ENCODE data around the gene FYB1.

DNA sequence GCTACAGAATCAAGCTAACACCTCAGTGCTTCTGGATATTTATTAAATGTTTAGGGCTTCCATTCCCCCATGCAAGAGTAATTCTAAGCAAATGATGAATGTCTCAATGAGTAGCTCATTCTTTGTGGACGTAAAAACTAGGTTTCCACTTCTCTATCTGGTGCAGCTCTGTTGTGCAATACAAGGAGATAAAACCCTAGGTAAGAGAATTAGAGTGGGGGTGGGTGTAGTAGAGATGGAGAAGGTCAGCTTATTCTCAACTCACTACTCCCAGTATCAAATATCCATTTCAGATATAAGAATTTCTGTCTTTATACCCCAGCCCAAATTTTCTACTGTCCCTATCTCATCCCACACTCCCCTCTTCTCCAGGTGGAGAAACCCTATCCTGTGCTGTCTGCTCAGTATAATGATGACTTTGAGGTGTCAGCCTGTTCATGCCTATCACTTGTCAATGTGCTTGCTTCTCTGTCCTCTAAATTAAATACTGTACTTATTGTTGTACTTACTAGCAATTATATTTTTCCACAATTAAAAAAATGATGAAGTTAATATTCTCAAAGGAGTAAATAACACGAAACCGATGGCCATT, 4.3 kb upstream of the FYB1 start:
- TF ChIP-seq, protein P1, sequence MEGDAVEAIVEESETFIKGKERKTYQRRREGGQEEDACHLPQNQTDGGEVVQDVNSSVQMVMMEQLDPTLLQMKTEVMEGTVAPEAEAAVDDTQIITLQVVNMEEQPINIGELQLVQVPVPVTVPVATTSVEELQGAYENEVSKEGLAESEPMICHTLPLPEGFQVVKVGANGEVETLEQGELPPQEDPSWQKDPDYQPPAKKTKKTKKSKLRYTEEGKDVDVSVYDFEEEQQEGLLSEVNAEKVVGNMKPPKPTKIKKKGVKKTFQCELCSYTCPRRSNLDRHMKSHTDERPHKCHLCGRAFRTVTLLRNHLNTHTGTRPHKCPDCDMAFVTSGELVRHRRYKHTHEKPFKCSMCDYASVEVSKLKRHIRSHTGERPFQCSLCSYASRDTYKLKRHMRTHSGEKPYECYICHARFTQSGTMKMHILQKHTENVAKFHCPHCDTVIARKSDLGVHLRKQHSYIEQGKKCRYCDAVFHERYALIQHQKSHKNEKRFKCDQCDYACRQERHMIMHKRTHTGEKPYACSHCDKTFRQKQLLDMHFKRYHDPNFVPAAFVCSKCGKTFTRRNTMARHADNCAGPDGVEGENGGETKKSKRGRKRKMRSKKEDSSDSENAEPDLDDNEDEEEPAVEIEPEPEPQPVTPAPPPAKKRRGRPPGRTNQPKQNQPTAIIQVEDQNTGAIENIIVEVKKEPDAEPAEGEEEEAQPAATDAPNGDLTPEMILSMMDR (IDR thresholded peaks at IDR 0.05), result no peak
- TF ChIP-seq, protein P2, sequence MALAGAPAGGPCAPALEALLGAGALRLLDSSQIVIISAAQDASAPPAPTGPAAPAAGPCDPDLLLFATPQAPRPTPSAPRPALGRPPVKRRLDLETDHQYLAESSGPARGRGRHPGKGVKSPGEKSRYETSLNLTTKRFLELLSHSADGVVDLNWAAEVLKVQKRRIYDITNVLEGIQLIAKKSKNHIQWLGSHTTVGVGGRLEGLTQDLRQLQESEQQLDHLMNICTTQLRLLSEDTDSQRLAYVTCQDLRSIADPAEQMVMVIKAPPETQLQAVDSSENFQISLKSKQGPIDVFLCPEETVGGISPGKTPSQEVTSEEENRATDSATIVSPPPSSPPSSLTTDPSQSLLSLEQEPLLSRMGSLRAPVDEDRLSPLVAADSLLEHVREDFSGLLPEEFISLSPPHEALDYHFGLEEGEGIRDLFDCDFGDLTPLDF (CRISPR knock-in tag; IDR thresholded peaks at IDR 0.05), result no peak
- no peak for TF ChIP-seq NR3C1 (CRISPR knock-in tag; conservative IDR thresholded peaks at IDR 0.05; ENCODE audit: low read depth)
- TF ChIP-seq SP1 (CRISPR knock-in tag; conservative IDR thresholded peaks at IDR 0.05), result no peak
- TF ChIP-seq, protein P3, sequence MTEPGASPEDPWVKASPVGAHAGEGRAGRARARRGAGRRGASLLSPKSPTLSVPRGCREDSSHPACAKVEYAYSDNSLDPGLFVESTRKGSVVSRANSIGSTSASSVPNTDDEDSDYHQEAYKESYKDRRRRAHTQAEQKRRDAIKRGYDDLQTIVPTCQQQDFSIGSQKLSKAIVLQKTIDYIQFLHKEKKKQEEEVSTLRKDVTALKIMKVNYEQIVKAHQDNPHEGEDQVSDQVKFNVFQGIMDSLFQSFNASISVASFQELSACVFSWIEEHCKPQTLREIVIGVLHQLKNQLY (CRISPR knock-in tag; IDR thresholded peaks at IDR 0.05), result no peak

Measured in WTC11 (cell line).